ENCODE data around the gene GNG12. TPM values are rescaled to one million over a fixed set of nuclear protein-coding genes. Genes with fewer than 3 reads are reported as not detected.

The GNG12 gene
- total and polyA plus RNA-seq, 9 of the 15 experiments (the other 6 are each of a cell fraction or from before 2014, with no cell fraction given) = 2.6 to 6.0 (median 4.1) TPM

DNA sequence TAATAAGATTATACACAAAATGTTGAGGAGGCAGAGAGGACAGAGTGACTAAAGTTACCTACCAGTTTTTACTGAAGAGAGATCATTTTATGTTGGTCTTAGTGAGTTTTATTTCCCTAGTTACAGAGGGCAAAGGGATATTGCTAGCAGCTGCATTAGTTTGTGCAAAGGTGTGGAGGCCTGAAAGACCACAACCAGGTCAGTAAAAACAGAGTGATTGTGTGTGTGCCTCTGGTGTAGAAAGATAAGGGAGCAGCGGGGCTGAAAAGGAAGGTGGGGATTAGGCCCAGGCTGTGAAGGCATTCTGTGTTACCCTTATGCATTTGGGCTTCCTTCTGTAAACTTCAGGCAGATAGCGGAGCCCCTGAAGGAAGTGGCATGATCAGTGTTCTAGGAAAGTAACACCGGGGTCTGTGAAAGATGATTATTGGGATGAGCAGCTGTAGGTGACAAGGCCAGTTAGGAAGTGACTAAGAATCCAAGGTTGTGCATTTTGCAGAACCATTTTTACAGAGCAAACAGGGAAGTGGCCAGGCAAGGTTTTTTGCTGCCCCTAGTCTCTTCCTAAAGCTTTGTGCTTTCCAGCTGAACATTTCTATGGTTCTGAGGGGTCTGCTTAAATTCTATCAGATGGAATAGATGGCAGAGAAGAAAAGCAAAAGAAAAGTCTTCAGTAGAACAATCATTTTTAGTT lies 144.6 kb downstream of the GNG12 start (continued):
- TF ChIP-seq, protein P1, sequence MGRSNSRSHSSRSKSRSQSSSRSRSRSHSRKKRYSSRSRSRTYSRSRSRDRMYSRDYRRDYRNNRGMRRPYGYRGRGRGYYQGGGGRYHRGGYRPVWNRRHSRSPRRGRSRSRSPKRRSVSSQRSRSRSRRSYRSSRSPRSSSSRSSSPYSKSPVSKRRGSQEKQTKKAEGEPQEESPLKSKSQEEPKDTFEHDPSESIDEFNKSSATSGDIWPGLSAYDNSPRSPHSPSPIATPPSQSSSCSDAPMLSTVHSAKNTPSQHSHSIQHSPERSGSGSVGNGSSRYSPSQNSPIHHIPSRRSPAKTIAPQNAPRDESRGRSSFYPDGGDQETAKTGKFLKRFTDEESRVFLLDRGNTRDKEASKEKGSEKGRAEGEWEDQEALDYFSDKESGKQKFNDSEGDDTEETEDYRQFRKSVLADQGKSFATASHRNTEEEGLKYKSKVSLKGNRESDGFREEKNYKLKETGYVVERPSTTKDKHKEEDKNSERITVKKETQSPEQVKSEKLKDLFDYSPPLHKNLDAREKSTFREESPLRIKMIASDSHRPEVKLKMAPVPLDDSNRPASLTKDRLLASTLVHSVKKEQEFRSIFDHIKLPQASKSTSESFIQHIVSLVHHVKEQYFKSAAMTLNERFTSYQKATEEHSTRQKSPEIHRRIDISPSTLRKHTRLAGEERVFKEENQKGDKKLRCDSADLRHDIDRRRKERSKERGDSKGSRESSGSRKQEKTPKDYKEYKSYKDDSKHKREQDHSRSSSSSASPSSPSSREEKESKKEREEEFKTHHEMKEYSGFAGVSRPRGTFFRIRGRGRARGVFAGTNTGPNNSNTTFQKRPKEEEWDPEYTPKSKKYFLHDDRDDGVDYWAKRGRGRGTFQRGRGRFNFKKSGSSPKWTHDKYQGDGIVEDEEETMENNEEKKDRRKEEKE (IDR thresholded peaks at IDR 0.05; ENCODE audit: borderline replicate concordance in 1 of 2, control insufficient read depth in 1 of 2, low read depth in 2 of 2, low read length in 1 of 2) = peak in 1 of 2 experiments; percentile 75; a peak in 1 of 4 replicates
- TF ChIP-seq FOXA1 (IDR thresholded peaks at IDR 0.05; ENCODE audit: borderline replicate concordance) = no peak
- TF ChIP-seq GABPA (tag; conservative IDR thresholded peaks at IDR 0.05; ENCODE audit: low read depth) = 0 out of 2 replicates have a peak, but pooled peaks have one; percentile 30
- no peak for TF ChIP-seq ZFPM2 (CRISPR knock-in tag; IDR thresholded peaks at IDR 0.05)
- TF ChIP-seq RBM34 (IDR thresholded peaks at IDR 0.05; ENCODE audit: borderline replicate concordance, insufficient read depth, low read length) = no peak
- TF ChIP-seq, protein P2, sequence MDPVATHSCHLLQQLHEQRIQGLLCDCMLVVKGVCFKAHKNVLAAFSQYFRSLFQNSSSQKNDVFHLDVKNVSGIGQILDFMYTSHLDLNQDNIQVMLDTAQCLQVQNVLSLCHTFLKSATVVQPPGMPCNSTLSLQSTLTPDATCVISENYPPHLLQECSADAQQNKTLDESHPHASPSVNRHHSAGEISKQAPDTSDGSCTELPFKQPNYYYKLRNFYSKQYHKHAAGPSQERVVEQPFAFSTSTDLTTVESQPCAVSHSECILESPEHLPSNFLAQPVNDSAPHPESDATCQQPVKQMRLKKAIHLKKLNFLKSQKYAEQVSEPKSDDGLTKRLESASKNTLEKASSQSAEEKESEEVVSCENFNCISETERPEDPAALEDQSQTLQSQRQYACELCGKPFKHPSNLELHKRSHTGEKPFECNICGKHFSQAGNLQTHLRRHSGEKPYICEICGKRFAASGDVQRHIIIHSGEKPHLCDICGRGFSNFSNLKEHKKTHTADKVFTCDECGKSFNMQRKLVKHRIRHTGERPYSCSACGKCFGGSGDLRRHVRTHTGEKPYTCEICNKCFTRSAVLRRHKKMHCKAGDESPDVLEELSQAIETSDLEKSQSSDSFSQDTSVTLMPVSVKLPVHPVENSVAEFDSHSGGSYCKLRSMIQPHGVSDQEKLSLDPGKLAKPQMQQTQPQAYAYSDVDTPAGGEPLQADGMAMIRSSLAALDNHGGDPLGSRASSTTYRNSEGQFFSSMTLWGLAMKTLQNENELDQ (CRISPR knock-in tag; IDR thresholded peaks at IDR 0.05; ENCODE audit: borderline replicate concordance) = no peak
- TF ChIP-seq ZNF274 (IDR thresholded peaks at IDR 0.05; ENCODE audit: borderline replicate concordance, low read depth, low read length) = no peak; the same call in 1 of the 2 replicates
- TF ChIP-seq, protein P3, sequence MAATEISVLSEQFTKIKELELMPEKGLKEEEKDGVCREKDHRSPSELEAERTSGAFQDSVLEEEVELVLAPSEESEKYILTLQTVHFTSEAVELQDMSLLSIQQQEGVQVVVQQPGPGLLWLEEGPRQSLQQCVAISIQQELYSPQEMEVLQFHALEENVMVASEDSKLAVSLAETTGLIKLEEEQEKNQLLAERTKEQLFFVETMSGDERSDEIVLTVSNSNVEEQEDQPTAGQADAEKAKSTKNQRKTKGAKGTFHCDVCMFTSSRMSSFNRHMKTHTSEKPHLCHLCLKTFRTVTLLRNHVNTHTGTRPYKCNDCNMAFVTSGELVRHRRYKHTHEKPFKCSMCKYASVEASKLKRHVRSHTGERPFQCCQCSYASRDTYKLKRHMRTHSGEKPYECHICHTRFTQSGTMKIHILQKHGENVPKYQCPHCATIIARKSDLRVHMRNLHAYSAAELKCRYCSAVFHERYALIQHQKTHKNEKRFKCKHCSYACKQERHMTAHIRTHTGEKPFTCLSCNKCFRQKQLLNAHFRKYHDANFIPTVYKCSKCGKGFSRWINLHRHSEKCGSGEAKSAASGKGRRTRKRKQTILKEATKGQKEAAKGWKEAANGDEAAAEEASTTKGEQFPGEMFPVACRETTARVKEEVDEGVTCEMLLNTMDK (IDR thresholded peaks at IDR 0.05; ENCODE audit: borderline replicate concordance, insufficient read depth, low read depth, low read length, poor library complexity, severe bottlenecking) = no peak
- TF ChIP-seq BCOR (IDR thresholded peaks at IDR 0.05) = peak; percentile 70
- TF ChIP-seq, protein P4, sequence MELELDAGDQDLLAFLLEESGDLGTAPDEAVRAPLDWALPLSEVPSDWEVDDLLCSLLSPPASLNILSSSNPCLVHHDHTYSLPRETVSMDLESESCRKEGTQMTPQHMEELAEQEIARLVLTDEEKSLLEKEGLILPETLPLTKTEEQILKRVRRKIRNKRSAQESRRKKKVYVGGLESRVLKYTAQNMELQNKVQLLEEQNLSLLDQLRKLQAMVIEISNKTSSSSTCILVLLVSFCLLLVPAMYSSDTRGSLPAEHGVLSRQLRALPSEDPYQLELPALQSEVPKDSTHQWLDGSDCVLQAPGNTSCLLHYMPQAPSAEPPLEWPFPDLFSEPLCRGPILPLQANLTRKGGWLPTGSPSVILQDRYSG (tag; conservative IDR thresholded peaks at IDR 0.05; ENCODE audit: low read depth) = no peak
- no peak for TF ChIP-seq MAFG (tag; conservative IDR thresholded peaks at IDR 0.05)
- TF ChIP-seq ZBTB17 (CRISPR knock-in tag; IDR thresholded peaks at IDR 0.05) = peak; percentile 67; the same call in 1 of the 2 replicates

Data from K562 (cell line).